HTERT RPE-1 (cell line): ENCODE results near the gene RHOH.
"Not testable (repeated sequence)": the region's sequence is repeated elsewhere in the genome, so short reads cannot be mapped to it uniquely, and the experiment has no call there.

ENCODE experiments used
- in situ Hi-C: fragments of 300-500 bp; cut with MboI; formaldehyde crosslinking; loops from 4 replicates; pipeline ENCODE4 v1.14.3; 2020; ENCODE audit warnings: low sequenced_read_pairs

RHOH gene

GRCh38 chr4:40289366-40290188 is 92.7 kb downstream of the RHOH start:
- in situ Hi-C loops: no loop called here

GRCh38 chr4:40290611-40291186 is 93.9 kb downstream of the RHOH start:
- in situ Hi-C loops: not testable (repeated sequence)

GRCh38 chr4:40292313-40292759 is 95.5 kb downstream of the RHOH start:
- in situ Hi-C loops: no loop called here

- in situ Hi-C loops: no loop called here
Measured at GRCh38 chr4:40294339-40294738, 97.5 kb downstream of the RHOH start.

GRCh38 chr4:40295030-40295429 is 98.2 kb downstream of the RHOH start:
- in situ Hi-C loops: not testable (repeated sequence)

GRCh38 chr4:40295572-40295971 is 98.7 kb downstream of the RHOH start:
- in situ Hi-C loops: no loop called here
